AG09309 (cell line): Measurements from ENCODE around the gene SLC8A1.

Experiments
- DNase-seq: peaks from one replicate; pipeline ENCODE4 v3.0.0-alpha.2; 2010; ENCODE audit warnings: low read depth
- H3K4me3 ChIP-seq: 2 replicates; pipeline ENCODE4 v1.5.1; 2011; ENCODE audit warnings: mild to moderate bottlenecking, low read depth, low read length, moderate library complexity; ENCODE audit not compliant: control insufficient read depth
- TF ChIP-seq, protein P1 (sequence below): IDR thresholded peaks from 2 replicates; pipeline ENCODE4 v1.5.1; 2011; ENCODE audit warnings: mild to moderate bottlenecking, low read depth, low read length, inconsistent platforms; ENCODE audit not compliant: insufficient read depth, control insufficient read depth; ENCODE audit errors: missing control alignments

SLC8A1 gene

DNA sequence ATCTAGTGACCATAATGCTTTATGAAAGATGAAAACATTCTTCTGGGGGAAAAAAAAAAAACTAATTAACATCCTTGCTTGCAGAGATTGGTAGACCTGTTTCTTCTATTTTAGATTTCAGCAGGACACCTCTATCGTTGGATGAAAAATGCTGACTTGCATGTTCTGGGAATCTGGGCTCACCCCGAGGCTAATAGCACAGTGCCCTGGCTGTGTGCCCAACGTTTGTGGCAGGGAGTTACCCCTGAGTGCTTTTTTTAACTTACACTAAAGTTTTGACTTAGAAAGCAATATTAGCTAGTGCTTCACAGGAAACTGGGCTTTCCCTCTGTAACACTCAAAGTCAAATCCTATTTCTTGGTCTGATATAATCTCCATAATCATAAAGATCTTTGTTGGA, 233.2 kb downstream of the SLC8A1 start:
- no peak for DNase-seq
- TF ChIP-seq, protein P1, sequence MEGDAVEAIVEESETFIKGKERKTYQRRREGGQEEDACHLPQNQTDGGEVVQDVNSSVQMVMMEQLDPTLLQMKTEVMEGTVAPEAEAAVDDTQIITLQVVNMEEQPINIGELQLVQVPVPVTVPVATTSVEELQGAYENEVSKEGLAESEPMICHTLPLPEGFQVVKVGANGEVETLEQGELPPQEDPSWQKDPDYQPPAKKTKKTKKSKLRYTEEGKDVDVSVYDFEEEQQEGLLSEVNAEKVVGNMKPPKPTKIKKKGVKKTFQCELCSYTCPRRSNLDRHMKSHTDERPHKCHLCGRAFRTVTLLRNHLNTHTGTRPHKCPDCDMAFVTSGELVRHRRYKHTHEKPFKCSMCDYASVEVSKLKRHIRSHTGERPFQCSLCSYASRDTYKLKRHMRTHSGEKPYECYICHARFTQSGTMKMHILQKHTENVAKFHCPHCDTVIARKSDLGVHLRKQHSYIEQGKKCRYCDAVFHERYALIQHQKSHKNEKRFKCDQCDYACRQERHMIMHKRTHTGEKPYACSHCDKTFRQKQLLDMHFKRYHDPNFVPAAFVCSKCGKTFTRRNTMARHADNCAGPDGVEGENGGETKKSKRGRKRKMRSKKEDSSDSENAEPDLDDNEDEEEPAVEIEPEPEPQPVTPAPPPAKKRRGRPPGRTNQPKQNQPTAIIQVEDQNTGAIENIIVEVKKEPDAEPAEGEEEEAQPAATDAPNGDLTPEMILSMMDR = no peak
- no peak overlapping the region for H3K4me3 ChIP-seq

DNA sequence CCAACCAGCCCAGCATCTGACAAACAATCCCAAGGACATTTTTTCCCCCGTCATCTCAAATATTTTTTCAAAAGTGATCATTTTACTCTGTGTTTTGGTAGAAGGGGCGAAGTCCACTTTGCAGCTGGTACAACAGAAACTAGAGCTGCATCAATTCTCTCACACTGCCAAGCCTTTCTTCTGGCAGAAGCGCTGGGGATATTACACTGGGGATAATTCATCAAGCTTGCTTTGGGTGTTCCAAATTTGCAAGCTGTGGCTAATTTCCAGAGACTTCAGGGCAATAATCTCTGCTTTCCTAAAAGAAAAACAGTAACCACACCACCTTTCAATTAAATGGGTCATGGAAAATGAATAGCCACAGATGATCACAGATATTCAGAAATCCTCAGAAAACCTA, 238.3 kb downstream of the SLC8A1 start:
- H3K4me3 ChIP-seq = no peak overlapping the region
- DNase-seq = no peak
- TF ChIP-seq, protein P1 = no peak

DNA sequence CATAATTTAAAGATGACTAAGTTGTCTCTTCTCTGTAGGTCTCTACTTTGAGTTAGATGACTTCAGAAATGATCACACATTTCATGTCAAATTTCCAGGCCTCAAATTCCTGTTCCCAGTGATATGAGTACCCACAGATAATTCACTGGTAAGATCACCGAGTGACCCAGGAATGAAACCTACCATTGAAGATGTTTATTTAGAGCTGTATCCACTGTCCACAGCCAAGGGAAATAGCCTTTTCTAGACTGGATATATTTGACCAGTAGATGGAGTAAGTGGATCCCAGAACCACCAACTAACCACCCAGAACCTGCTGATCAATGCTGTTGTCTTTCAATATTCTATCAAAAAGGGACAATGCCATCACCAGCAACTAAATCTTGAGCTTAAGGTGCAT, 238.8 kb downstream of the SLC8A1 start:
- no peak for DNase-seq

DNA sequence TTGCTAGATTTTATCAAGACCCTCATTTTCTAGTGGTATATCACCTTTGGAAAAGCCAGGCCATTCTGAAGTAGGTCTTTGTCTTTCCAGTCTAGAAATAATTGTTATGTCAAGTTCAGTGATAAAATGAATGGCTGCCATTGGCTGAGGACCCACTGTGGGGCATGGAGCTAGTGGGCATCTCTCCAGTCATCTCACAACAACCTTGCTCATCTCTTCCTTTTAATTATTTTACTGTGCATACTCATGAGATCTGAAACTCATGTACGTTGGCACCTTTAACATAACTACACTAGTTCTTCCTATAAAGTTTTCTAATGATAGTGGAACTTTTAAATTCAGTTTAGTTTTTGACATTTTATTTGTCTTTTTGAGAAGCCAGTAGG, 240.9 kb downstream of the SLC8A1 start:
- H3K4me3 ChIP-seq = no peak overlapping the region
- DNase-seq = no peak
- TF ChIP-seq, protein P1 = no peak

More for the DNA sequence above, 238.8 kb downstream of the SLC8A1 start:
- TF ChIP-seq, protein P1 = peak; percentile 60
- no peak overlapping the region for H3K4me3 ChIP-seq

DNA sequence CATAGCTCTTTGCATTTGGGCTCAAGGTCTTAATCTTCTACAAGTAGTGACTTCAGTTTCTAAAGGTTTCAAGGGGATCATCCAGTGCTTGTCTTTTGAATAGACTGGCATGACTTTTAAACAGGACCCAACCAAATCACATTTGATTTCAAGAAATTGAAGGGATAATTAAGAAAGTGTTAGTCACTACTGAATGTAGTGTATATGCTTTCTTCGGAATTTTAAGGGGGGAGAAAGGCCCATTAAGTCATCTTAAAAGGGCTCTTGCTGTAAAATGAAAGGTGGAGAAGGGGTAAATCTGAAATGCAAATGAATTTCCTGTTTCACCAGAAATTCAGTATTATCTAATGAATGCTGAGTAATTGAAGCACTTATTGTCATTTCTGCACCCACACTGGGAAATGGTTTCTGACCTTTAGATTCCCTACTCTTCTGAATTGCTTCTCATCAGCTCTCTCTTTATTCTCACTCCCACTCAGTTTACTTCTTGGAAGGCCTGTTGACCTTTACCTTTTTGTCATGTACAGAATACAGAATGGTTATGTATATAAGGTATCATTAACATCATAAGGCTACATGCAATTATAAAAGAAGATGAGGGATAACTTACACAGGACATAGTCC, 241.4 kb downstream of the SLC8A1 start:
- no peak for DNase-seq
- H3K4me3 ChIP-seq = no peak overlapping the region
- TF ChIP-seq, protein P1 = no peak

DNA sequence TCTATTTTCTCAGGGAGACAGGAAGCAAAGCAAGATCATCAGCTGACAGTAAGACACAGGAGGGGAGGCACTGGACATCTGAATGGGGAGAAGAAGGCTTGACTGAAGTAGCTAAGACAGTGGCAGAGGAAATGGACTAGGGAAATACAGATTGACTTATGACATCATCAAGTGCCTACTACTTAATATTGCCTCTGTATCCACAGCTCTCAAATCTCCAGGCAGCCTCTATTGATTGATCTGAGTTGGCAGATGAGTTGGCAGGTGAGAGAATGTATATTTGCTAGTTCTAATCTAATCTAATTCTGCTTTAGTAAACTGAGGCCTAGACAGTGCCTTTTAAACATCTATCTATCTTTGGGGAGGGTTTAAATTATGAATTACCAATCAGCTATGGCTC, 242.1 kb downstream of the SLC8A1 start:
- DNase-seq = no peak
- TF ChIP-seq, protein P1 = no peak
- no peak overlapping the region for H3K4me3 ChIP-seq
